HG03460 (cell line): Measurements from ENCODE around the gene TTC39B.

Experiments used
- ATAC-seq: cut with Tn5 transposase; IDR thresholded peaks from one replicate; pipeline ENCODE4 v1.9.1; 2021; ENCODE audit not compliant: unreplicated experiment

TTC39B gene

GRCh38 chr9:15231788-15232635 lies 75.0 kb downstream of the TTC39B start:
- ATAC-seq, result no peak

DNA sequence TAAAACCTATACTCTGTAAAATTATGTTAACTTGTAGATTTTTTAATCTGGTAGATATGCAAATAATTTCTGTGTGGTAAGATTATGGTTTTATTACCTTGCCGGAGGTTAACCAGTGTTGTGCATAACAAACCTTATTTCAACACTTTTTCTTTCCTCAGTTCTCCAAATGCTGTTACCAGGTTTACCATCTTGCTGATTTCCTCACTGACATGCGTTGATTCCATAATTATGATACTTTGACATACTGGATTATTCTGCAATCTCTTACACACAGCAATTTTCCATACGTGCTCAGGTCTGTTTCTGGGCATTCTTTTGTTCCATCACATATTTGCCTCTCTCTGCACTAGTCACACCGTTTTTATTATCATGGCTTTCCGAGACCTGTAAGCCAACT lies 77.6 kb downstream of the TTC39B start:
- no peak for ATAC-seq

GRCh38 chr9:15227491-15227890 lies 79.5 kb downstream of the TTC39B start:
- no peak for ATAC-seq

DNA sequence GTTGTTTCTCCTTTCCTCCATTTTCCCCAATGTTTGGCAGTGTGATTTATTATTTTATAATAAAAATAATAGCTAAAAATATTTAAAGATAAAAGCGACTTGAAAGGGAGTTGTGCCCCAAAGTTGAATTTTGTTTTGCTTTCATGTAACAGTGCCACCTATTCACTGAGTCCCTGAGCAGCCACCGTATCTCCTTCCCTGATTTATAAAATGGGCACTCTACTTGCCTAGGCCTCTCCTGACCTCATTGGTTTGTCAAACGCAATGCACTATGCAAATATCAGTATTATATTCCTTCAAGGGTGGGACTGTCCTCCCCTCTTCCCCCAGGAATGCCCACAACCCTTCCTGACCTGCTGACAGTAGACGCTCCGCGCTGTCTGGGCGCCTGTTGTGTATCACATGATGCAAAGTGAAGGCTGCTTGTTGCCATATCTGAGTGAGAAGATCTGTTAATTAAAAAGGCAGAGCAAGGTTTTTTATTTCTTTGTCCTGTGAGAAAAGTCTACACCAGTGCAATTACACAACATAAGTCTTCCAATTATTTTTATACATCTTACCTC lies 81.4 kb downstream of the TTC39B start:
- no peak for ATAC-seq

- no peak for ATAC-seq
Measured at GRCh38 chr9:15222313-15222712, 84.7 kb downstream of the TTC39B start.

- ATAC-seq, result no peak
Measured at GRCh38 chr9:15221746-15222145, 85.3 kb downstream of the TTC39B start.

DNA sequence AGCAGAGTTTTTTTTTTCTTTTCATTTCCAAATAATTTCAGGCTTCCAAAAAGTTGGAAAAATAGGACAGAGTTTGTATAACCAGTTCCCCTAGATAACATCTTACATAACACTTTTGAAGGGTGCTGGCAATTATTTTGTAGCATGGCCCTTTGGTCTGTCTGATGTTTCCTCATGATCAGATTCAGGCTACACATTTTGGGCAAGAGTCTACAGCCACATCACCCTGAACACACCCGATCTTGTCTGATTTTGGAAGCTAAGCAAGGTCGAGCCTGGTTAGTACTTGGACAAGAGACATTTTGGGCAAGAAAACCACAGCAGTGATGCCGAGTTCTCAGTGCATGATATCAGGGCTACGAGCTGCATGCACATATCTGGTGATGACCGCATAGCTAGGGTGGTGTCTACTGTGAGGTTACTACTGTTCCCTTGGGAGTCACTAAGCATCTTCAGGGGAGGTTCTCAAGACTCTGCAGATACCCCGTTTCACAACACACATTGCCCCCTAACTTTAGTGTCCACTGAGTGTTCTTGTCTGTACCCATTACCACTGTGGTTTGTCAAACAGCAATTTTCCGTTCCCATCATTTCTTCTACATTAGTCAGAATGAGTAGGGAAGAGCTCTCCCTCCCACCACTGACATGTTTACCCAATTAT lies 86.2 kb downstream of the TTC39B start:
- ATAC-seq, result no peak

DNA sequence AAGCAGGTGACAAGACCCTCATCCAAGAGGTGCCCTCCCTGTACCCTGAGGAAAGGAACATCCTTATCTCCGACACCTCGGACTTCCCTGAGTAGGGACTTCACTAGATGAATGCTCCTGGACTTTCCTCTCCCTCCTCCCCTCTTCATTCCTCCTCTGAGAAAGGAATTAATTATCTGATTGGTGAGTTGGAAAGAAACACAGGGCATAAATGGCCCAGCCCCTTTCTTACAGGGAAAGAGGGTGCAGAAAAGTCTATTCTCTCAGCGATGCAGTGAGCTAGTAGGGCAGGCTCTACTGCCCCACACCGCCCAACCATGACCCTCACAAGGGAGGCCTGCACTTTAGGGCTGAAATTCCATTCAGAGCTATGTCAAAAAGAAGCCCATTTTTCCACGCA lies 87.5 kb downstream of the TTC39B start:
- no peak for ATAC-seq

DNA sequence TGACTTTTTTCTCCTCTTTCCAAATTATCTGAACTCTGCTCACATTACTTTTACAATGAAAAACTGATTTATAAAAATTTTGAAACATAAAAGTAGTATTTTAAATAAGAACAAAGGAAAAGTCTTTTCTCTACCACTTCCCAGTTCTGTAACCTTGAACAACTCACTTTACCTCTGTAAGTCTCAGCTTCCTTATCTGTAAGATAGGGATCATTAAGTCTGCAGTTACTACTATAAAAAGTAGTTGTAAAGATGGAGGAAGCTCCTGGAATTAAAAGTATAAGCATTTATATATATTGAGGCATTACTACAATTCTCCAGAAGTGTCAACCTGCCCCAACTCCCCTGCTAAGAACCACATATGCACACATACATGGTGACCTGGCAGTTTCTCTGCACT lies 88.0 kb downstream of the TTC39B start:
- ATAC-seq, result no peak

DNA sequence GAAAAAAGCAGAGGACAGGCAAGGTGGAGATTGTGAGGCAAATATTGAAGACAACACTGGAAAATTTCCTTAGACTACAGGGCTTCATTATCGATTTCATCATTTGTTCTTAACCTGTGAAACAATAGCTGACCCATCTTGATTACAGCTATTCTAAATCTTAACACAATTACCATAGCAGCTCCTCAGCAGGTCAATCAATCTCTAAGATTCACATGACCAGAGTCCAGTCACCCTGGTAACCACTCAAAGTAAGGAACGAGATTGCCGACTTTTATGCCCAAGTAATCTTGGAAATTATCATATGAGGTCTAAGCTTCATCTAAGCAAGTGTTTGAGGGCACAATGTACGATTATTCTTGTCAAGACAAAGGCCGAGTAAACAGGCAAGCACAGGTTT lies 93.8 kb downstream of the TTC39B start:
- no peak for ATAC-seq

- peak; percentile 16 for ATAC-seq
Measured at GRCh38 chr9:15211815-15212495, 95.1 kb downstream of the TTC39B start.

- ATAC-seq, result peak; percentile 74
Measured at GRCh38 chr9:15211160-15211814, 95.7 kb downstream of the TTC39B start.

- no peak for ATAC-seq
Measured at GRCh38 chr9:15206903-15207696, 99.9 kb downstream of the TTC39B start.

- ATAC-seq, result no peak
Measured at GRCh38 chr9:15205632-15206420, 101.2 kb downstream of the TTC39B start.

GRCh38 chr9:15203581-15203980 lies 103.4 kb downstream of the TTC39B start:
- ATAC-seq, result no peak

GRCh38 chr9:15200111-15200510 lies 106.9 kb downstream of the TTC39B start:
- no peak for ATAC-seq

DNA sequence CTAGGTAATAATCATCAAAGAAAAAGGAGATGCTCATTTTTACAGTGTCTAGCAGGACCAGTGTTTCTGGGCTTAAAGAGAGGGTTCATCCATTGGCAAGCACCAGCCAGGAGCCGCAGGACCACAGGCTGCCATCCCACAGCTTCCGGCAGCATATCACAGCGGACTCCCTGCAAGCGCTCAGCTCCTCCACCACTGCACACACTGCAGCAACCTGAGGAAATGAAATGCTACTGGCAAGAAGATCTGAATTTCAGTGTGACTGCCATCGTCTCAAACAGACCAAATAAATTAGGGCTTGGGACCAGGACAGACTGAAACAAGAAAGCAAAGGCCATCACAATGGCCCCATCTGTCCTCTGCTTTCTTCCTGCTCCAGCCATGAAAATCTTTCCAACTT lies 114.2 kb downstream of the TTC39B start:
- no peak for ATAC-seq

- peak; percentile 61 for ATAC-seq
Measured at GRCh38 chr9:15191378-15191777, 115.6 kb downstream of the TTC39B start.

GRCh38 chr9:15189481-15189880 lies 117.5 kb downstream of the TTC39B start:
- no peak for ATAC-seq
